ENCODE results near the gene HLA-DMA.

The HLA-DMA gene

DNA sequence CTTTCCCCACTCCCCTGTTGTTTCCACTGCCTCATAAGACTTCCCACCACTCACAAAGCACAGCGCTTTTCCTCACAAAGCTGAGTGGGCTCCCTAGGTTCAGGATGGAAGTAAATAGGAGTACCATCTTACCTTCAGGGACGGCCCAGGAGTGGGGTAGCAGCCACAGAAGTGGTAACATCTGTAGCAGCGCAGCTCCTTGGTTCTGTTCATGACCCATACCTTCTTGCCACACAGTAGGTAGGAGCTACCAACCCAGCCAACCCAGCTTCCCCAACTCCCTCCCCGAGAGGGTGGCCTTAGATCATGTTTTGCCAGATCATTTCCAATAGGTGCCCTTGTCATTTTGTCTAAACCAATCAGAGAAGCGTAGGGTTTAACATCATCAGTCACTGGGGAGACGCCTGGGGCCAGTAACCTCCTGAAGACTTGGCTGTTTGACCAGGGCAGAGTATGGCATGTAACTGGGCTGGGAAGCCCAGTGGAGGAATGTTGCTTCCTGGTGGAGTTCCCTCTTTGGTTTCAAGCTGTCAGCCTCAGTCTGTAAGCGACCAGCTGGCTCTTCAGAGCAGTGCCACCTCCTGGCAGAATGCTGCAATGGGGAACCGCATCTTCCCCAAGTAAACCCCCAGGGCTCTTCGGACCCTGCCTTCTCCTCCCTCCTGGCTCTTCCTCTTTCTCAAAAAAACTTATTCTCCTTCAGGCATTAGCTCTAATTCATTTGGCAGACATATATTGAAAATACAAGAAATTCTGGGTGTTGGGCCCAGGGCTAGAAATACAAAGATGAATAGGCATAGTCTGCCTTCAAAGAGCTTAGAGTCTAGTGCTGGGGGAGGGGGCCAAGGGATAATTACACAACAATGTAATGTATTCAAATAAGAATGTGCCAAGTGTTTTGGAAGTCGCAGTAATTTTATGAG lies at the start of gene HLA-DMA:
HLA-DMA (minus strand) TSS at position 281 of the 923 bp plus-strand sequence; CDS start at position 220, 61 bp downstream.
- peak; percentile 82 for DNase-seq

DNA sequence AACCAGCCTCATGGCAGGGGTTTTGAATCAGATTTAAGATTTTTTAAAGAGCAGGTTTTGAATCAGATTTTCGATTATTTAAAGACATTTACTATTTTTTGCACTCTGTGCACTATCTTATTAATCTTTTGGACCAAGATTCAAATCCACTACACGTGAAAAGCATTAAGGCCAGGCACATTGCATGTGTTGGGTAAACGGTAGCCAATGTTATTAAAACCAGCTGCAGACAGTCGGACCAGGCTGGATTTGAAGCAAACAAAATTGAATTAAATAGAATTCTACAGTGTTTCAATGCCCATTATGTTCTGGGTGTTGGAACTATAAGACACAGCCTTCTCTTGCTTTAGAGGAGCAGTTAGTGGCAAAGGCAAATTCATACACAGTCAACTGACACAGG lies 48.8 kb upstream of the HLA-DMA start:
- no peak for DNase-seq

DNA sequence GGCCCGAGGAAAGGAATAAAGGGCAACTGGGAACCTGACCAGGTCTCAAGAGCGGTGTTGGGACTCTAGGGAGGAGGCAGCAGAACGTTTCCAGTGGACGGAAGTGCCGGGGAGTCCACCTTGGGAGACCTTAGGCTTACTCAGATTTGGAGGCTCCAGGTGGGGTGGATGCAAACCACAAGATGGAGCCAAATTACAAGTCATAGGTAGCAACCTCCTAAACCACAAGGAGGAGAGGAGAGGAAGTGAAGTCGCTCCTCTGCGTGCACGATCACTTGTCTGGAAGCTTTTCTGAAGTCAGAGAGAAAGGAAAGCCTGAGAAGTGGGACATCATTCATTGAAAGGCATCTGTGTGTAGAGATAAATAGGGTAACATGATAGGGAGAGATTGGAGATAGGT lies 47.2 kb upstream of the HLA-DMA start:
- no peak for DNase-seq

DNA sequence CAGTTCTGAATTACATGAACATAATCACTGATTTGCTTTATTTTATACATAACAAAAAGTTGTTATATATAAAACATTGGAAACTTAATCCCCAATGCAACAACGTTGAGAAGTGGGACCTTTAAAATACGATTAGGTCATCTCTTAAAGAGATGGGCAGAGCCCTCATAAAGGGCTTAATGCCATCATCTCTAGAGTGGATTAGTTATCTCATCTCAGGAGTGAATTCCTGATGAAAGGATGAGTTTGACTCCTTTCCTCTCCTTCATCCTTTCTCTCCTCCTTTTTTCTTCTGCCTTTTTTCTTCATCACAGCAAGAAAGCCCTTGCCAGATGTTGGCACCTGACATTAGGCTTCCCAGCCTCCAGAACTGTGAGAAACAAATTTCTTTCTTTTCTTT lies 42.6 kb upstream of the HLA-DMA start:
- no peak for DNase-seq

DNA sequence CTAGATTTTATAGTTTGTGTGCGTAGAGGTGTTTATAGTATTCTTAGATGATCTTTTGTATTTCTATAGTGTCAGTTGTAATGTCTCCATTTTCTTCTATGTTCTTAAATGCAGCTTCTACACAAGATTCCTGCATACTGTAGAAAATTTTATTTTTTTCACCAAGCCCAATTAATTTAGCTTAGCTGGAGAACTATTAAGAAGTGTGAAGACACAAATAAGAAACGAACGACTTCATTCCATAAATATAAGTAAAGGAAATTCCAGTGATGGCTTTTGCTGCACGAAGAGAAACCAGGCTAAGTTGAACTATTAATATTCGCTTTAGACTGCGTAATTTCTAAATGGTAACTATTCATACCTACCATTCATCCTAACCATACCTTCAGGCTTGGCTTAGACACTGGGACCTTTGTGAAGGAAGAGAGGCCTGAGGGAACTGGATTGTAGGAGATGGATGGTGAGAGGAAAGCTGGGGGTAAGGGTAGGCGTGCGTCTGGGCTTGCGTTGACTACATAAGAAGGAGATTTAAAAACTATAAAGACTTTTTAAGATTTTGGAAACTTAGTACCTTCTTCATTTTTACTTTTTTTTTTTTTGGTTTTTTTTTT lies 40.6 kb upstream of the HLA-DMA start:
- no peak for DNase-seq

DNA sequence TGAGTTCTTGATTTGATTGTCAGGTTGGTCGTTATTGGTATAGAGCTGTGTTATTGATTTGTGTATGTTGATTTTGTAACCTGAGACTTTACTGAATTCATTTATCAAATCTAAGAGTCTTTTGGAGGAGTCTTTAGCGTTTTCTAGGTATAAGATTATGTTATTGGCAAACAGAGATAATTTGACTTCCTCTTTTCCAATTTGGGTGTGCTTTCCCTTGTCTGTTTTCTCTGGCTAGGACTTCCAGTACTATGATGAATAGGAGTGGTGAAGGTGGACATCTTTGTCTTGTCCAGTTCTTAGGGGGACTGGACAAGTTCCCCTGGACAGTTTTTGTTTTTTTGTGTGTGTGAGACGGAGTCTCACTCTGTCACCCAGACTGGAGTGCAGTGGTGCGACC lies 39.1 kb upstream of the HLA-DMA start:
- no peak for DNase-seq

DNA sequence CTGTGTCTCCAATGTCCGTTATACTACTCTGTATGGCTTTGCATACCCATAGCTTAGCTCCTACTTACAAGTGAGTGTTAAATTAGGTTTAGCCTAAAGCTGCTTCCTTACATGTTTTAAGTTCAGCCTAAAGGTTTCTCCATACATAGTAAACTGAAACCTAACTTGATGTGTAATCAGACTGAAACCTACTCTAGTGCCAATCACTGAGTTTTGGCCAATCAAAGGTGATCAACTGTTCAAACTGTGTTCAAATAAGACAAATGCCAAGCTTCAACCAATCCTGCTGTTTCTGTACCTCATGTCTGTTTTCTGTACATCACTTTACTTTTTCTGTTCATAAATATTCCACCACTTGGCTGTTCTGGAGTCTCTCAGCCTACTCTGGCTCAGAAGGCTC lies 36.5 kb upstream of the HLA-DMA start:
- no peak for DNase-seq

DNA sequence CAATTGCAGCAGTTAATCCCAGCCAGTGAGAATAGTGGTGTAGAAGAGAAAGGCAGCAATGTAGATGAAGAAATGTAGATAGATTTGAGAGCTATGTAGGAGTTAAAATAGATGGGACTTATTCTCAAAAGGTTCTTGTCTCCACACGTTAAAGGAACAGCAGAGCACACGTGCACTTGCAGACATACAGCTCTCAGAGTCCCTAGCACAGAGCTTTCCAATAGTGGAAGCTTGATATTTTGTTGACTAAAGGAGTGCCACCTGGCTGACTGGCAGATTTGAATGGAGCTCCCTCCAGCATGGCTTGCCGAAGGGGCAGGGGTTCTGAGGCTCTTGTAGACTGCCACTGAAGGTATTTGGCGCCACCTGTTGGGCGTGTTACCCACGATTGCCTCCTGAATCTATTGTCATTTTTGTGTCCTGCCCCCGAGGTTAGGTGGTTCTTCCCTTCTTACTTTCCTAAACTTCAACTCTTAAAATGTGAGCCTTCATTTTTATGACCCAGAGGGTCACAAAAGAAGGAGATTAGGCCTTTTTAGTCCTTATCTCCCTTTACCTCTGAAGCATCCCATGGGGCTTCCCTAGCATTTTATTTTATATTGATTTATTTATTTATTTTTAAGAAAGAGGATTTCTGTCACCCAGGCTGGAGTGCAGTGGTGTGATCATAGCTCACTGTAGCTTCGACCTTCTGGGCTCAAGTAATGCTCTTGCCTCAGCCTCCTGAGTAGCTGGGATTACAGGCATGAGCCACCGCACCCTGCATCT lies 31.9 kb upstream of the HLA-DMA start:
- DNase-seq, result peak; percentile 77

DNA sequence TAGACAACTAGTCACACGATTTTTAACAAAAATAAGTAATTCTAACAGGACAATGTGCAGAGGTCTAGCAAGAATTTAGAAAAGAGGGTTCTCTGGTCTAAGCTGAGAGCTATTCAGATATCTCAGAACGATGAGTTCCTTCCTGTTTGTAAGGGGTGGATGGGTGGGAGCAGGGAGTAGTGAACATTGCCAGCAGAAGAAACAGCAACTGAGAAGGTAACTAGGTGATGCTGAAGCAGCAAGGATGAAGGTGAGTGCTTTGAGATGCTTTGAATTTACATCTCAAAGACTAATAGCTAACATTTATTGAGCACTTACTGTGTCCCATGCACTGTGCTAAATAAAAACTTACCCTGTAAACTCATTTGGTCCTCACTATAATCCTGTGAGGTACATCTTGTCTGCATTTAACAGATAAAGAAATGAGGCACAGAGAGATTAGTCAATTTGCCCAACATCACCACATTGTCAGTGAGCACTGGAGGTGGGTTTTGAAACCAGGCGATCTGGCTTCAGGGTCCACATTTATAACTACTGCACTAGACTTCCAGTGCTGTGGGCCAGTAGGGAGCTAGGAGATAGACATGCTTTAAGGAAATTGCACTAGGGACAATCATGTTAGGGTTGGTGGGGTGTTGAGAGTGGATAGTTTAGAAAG lies 31.2 kb upstream of the HLA-DMA start:
- DNase-seq, result no peak

DNA sequence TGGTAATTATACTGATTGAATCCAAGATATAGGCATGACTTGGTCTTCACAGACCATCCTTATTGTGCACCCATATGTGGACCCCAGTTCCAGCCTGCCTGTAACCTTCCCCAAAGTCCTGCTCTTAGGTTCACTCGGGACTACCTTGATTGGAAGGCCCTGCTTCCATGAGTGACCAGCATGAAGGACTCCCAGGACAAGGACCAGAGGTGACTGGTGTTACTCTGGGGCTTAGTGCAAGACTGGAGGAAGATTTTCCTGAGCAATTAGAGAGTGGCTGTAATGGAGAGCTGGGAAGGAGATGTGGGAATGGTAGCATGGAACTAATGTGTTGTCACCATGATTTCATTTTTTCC lies 30.6 kb upstream of the HLA-DMA start:
- no peak for DNase-seq

DNA sequence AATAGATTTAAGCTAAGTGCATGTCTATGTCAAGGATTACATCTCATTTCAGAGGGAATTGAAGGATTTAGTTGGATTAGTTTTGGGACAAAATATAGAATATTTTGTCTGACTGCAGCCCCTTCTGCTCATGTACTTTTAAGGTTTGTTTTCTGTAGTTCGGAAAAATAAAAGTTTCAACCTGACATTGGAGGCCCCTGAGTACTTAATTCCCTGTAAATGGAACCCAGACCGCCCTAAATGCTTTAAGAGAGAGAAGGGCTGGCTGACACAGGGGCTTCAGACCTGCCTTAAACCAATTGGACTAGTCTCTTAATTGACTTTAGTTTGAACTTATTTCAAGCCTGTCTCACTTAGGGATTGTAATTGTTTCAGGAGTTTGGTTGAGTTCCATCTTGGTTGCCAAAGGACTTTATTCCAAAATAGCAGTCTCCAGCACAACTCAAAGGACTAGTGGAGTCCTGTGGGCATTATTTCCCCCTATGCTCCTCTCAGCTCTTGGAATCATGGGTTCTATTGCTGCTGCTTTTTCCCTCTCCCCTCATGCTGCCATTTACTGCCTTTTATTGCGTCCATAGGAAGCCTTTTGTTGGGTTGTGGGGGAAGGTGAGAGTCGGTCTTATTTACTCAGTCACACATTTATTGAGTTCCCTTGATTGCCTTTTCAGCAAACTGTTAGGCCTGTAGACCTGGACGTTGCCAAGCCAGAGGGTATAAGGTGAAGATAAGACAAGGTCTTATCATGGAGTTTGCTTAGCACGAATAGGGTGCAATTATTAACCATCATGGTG lies 30.0 kb upstream of the HLA-DMA start:
- DNase-seq, result no peak

DNA sequence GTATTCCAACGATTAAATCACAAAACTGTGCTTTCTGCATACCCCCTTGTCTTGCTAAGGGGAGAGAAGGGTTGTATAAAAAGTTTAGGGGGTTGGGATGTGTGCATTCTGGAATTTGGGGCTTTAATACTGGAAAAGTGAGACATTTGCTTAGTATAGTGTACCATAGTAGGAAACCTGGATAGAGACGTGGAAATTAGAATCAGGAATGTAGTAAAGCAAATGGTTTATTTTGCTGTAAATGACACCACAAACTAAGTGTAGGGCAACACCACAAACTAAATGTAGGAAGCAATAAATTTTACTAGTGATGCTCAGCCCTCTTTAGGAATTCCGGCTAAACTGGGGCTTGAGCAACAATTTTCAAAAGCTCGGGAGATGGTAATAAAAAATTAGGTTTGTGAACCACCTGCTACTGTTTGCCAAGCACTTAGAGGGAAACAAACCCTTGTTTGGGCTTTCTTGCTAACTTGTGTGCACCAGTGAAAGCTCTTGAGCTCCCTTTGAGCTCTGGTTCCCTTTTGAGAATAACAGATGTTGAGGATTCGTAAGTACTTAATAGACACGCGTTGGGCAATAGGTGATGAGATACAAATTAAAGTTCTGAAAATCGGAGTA lies 29.3 kb upstream of the HLA-DMA start:
- DNase-seq, result peak; percentile 68

DNA sequence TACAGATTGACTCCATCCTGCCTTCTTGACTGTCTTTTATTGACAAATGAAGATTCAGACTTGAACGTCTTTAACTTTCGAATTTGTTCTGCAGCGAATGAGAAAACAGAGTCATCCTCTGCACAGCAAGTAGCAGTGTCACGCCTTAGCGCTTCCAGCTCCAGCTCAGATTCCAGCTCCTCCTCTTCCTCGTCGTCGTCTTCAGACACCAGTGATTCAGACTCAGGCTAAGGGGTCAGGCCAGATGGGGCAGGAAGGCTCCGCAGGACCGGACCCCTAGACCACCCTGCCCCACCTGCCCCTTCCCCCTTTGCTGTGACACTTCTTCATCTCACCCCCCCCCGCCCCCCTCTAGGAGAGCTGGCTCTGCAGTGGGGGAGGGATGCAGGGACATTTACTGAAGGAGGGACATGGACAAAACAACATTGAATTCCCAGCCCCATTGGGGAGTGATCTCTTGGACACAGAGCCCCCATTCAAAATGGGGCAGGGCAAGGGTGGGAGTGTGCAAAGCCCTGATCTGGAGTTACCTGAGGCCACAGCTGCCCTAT lies 27.7 kb upstream of the HLA-DMA start:
- DNase-seq, result no peak

DNA sequence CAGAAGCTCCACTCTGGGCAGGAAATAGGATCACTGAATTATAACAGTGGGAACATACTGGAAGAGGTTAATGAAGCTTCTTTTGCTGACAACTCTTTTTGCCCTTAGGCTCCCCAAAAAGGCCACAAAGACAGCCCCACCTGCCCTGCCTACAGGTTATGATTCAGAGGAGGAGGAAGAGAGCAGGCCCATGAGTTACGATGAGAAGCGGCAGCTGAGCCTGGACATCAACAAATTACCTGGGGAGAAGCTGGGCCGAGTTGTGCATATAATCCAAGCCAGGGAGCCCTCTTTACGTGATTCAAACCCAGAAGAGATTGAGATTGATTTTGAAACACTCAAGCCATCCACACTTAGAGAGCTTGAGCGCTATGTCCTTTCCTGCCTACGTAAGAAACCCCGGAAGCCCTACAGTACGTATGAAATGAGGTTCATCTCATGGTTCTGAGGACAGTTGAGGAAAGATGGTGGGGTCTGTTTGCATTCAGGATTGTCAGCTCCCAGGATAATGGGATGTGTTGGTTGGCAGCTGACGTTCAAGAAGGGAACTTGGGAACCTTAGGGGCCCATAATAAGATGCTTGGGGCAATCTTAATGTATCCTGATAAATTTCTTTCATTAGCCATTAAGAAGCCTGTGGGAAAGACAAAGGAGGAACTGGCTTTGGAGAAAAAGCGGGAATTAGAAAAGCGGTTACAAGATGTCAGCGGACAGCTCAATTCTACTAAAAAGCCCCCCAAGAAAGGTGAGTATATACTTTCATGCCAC lies 27.0 kb upstream of the HLA-DMA start:
- DNase-seq, result no peak

DNA sequence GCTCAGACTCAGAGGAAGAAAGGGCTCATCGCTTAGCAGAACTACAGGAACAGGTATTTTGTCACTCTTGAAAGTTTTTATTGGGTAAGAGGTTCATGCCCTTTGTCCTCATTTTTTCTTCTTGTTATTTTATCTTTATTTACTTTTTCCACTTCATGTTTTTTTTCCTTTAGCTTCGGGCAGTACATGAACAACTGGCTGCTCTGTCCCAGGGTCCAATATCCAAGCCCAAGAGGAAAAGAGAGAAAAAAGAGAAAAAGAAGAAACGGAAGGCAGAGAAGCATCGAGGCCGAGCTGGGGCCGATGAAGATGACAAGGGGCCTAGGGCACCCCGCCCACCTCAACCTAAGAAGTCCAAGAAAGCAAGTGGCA lies 25.0 kb upstream of the HLA-DMA start:
- DNase-seq, result no peak

DNA sequence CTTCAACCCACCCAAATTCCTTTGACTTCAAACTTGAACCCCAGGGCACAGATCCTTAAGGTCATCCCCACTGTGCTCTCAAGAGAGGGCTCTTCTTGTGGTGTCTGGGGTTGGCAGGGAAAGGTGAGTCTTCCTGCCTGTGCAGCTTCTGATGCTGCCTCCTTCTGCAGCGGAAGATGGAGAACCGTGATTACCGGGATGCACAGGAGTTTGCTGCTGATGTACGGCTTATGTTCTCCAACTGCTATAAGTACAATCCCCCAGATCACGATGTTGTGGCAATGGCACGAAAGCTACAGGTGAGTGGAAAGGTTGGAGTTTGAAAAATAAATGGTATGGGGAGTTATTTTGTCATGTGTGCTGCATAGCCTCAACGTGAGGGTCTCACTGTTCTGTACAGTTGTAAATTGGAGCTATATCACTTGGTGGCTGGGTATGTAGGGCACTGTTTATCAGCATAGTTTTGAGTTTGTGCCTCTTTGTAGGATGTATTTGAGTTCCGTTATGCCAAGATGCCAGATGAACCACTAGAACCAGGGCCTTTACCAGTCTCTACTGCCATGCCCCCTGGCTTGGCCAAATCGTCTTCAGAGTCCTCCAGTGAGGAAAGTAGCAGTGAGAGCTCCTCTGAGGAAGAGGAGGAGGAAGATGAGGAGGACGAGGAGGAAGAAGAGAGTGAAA lies 24.5 kb upstream of the HLA-DMA start:
- DNase-seq, result no peak

DNA sequence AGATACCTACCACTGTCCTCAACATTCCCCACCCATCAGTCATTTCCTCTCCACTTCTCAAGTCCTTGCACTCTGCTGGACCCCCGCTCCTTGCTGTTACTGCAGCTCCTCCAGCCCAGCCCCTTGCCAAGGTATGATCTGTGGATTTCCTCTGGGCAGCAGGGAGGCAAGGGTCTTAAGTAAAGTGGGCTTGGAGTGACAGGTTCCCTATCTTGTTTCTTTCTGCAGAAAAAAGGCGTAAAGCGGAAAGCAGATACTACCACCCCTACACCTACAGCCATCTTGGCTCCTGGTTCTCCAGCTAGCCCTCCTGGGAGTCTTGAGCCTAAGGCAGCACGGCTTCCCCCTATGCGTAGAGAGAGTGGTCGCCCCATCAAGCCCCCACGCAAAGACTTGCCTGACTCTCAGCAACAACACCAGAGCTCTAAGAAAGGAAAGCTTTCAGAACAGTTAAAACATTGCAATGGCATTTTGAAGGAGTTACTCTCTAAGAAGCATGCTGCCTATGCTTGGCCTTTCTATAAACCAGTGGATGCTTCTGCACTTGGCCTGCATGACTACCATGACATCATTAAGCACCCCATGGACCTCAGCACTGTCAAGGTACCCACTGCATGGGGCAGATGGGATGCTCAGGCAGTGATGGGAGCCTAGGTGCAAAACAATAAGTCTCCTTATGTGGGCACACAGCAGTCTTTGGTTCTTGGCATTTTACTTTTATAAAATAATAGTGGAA lies 23.6 kb upstream of the HLA-DMA start:
- no peak for DNase-seq

DNA sequence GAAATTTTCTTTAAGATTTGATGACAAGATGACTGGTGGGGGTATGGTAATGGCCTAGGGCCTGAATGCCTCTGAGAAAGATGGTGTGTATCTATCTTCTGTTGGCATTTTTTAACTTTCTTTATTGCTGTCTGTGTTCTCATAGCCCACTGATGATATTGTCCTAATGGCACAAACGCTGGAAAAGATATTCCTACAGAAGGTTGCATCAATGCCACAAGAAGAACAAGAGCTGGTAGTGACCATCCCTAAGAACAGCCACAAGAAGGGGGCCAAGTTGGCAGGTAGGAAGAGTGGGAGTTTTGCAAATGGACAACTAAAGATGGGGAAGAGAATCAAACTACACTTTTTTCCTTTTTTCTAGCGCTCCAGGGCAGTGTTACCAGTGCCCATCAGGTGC lies 23.0 kb upstream of the HLA-DMA start:
- no peak for DNase-seq

DNA sequence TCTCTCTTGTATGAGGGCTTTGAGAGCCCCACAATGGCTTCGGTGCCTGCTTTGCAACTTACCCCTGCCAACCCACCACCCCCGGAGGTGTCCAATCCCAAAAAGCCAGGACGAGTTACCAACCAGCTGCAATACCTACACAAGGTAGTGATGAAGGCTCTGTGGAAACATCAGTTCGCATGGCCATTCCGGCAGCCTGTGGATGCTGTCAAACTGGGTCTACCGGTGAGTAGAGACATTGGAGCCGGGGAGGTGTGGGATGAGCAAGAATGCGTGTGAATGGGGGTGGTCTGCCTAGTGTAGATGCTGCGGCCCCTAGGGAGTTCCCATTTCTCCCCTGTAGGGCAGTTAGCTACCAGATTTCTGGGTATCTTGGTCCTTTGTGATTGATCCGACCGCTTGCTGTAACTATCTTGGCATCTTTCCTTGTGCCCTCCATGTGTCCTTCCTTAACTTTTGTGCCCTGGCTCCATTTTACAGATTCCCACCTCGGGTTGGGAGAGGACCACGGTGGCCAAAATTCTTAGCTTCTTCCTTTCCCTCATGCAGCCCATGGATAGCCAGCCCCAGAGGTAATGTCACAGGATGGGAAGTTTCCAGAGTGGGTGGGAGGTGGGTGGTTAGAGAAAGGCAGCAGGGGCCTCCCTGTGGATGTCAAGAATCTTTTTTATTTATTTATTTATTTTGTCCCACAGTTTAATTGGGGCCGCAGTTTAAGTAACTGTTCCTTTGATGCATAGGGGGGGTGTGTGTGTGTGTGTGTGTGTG lies 21.8 kb upstream of the HLA-DMA start:
- no peak for DNase-seq

All from DMS 273 treated with DMSO at 0.1 percent for 48 hours (cell line).